SK-N-SH (cell line): ENCODE data around the gene CYB561D2. TPM values are rescaled to one million over a fixed set of nuclear protein-coding genes. Genes with fewer than 3 reads are reported as not detected.

Source experiments
- CTCF ChIA-PET: fragments of 300-600, 350-600 bp; formaldehyde crosslinking; extraction: SDS; loops from one replicate; lab custom pipeline; 2021; lab: Yijun Ruan, JAX
- POLR2A ChIA-PET: fragments of 350-600 bp; sonication (Branson Sonifier 250); formaldehyde crosslinking; extraction: SDS; loops from one replicate; lab custom pipeline; 2020; ENCODE audit warnings: antibody characterized with exemption, inconsistent platforms; lab: Yijun Ruan, JAX
- DNase-seq: peaks from one replicate; pipeline ENCODE4 v3.0.0; 2012
- H2AFZ ChIP-seq: fragments of 200-600 bp; sonication (generic); 2 replicates; pipeline ENCODE4 v1.8.1; 2016; ENCODE audit warnings: antibody characterized with exemption, mild to moderate bottlenecking, low read depth
- H3F3A ChIP-seq: fragments of 200-600 bp; sonication (generic); replicated peaks from 2 replicates; pipeline ENCODE3; 2016; ENCODE audit warnings: antibody characterized with exemption, mild to moderate bottlenecking; ENCODE audit not compliant: insufficient read depth
- H3K27ac ChIP-seq, 2 experiments: fragments of 200-500 bp in 1 of 2; fragments of 200-600 bp in 1 of 2; sonication (Bioruptor generic) in 1 of 2; sonication (generic), shearing (Covaris generic) in 1 of 2; 2 replicates each; pipeline versions ENCODE4 v1.5.1 to v1.6.1; 2014 to 2016; ENCODE audit warnings: low read depth in 2 of 2, inconsistent platforms in 1 of 2, low read length in 1 of 2, mild to moderate bottlenecking in 1 of 2, mixed read lengths in 1 of 2
- H3K27me3 ChIP-seq: fragments of 200-600 bp; sonication (generic), shearing (Covaris generic); 2 replicates; pipeline ENCODE4 v1.6.1; 2016; ENCODE audit warnings: mixed run types; ENCODE audit not compliant: insufficient read depth
- H3K36me3 ChIP-seq, 2 experiments: fragments of 200-500 bp in 1 of 2; fragments of 200-600 bp in 1 of 2; sonication (Bioruptor generic) in 1 of 2; sonication (generic) in 1 of 2; replicated peaks in 1 of 2; 2 replicates each; pipeline versions ENCODE3 to v1.5.1; 2014 to 2016; ENCODE audit warnings: low read length in 1 of 2, mild to moderate bottlenecking in 1 of 2; ENCODE audit not compliant: insufficient read depth in 2 of 2, control insufficient read depth in 1 of 2
- H3K4me1 ChIP-seq, 2 experiments: fragments of 200-500 bp in 1 of 2; fragments of 200-600 bp in 1 of 2; sonication (Bioruptor generic) in 1 of 2; sonication (generic), shearing (Covaris generic) in 1 of 2; 2 replicates each; pipeline versions ENCODE4 v1.5.1 to v1.6.1; 2014 to 2016; ENCODE audit warnings: low read depth in 1 of 2, low read length in 1 of 2, mixed run types in 1 of 2; ENCODE audit not compliant: insufficient read depth in 2 of 2, control insufficient read depth in 1 of 2
- H3K4me2 ChIP-seq: fragments of 200-600 bp; sonication (generic), shearing (Covaris generic); 2 replicates; pipeline ENCODE4 v1.6.1; 2017; ENCODE audit warnings: mixed run types
- H3K4me3 ChIP-seq, 2 experiments: fragments of 200-500 bp in 1 of 2; fragments of 200-600 bp in 1 of 2; sonication (Bioruptor generic) in 1 of 2; sonication (generic), shearing (Covaris generic) in 1 of 2; 2 replicates each; pipeline versions ENCODE4 v1.5.1 to v1.8.1; 2014 to 2016; ENCODE audit warnings: low read depth in 2 of 2, inconsistent platforms in 1 of 2, low read length in 1 of 2, mild to moderate bottlenecking in 1 of 2, mixed read lengths in 1 of 2, moderate library complexity in 1 of 2
- H3K79me2 ChIP-seq: fragments of 200-600 bp; sonication (generic); 2 replicates; pipeline ENCODE4 v1.8.1; 2017; ENCODE audit warnings: mild to moderate bottlenecking; ENCODE audit not compliant: insufficient read depth
- H3K9ac ChIP-seq: fragments of 200-600 bp; sonication (generic); 2 replicates; pipeline ENCODE4 v1.6.1; 2017; ENCODE audit warnings: mixed run types
- H3K9me2 ChIP-seq: fragments of 200-600 bp; sonication (generic); 2 replicates; pipeline ENCODE4 v1.6.1; 2017; ENCODE audit warnings: mixed run types
- H3K9me3 ChIP-seq: fragments of 200-600 bp; sonication (generic); 2 replicates; pipeline ENCODE4 v1.6.1; 2017; ENCODE audit warnings: mixed run types, mild to moderate bottlenecking, moderate library complexity
- H4K20me1 ChIP-seq: fragments of 200-600 bp; sonication (generic); 2 replicates; pipeline ENCODE4 v1.6.1; 2017; ENCODE audit warnings: mild to moderate bottlenecking, mixed run types; ENCODE audit not compliant: insufficient read depth
- MXI1 ChIP-seq: IDR thresholded peaks from 2 replicates; pipeline ENCODE4 v1.6.1; 2012; ENCODE audit warnings: mild to moderate bottlenecking, low read depth, low read length, improper control_type of control experiment
- YY1 ChIP-seq: IDR thresholded peaks from 2 replicates; pipeline ENCODE4 v1.4.0; 2012; ENCODE audit warnings: low read depth, mild to moderate bottlenecking
- WGBS: methylation state at CpG from one replicate; pipeline ENCODE4 v1.1.6; 2017; ENCODE audit warnings: low lambda C conversion rate; 5-methylcytosine and 5-hydroxymethylcytosine counted together
- polyA plus RNA-seq, 3 experiments: library from polyadenylated mRNA; depleted of rRNA; stranded (reverse); fragments of >200 nt; gene quantifications; 2 replicates each; pipeline ENCODE4 v1.2.3, GENCODE V29; 2012
- TF ChIP-seq, protein P1 (sequence below): IDR thresholded peaks from 2 replicates; pipeline ENCODE4 v1.4.0; 2012; ENCODE audit warnings: low read depth, borderline replicate concordance
- TF ChIP-seq, protein P2 (sequence below): IDR thresholded peaks from 2 replicates; pipeline ENCODE4; 2012
- TF ChIP-seq, protein P3 (sequence below): fragments of 200-600 bp; sonication (generic); IDR thresholded peaks from 2 replicates; pipeline ENCODE4 v1.6.1; 2017; ENCODE audit warnings: antibody characterized with exemption, mild to moderate bottlenecking, moderate library complexity

CYB561D2 gene
- polyA plus RNA-seq, 1 of the 3 experiments (the other 2 are of a cell fraction), result 40.7 TPM

DNA sequence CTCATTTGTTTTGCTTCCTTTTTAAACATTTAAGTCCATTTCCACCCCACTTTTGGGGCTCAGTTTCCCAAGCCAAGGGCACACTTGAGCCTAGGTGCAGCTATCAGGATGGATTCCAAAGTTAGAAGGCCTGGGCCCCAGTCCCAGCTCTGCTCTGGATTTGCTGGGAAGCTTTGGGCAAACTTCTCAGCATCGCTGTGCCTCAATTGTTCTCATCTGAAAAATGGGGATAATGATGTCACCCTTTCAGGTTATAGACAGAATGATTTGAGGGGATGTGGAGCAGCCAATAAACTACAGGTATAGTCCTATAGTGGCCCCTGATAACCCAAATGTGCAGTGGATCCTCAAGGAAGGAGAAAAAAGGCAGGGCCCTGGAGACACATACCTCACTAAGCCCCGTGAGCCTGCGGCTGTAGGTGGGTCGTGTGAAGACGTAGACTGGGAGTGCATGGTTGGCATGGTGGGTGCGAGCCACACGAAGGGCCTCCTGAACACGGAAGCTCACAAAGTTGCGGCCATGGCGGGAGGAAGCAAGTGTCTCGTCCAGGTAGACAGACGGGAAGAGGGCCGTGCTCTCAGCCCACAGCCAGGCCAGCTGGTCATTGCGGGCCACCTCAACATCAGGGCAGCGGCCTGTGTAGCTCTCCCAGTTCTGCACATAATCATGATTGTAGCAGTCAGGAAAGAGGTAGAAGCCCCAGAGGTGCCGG lies 31.3 kb upstream of the CYB561D2 start (continued):
- TF ChIP-seq, protein P1, sequence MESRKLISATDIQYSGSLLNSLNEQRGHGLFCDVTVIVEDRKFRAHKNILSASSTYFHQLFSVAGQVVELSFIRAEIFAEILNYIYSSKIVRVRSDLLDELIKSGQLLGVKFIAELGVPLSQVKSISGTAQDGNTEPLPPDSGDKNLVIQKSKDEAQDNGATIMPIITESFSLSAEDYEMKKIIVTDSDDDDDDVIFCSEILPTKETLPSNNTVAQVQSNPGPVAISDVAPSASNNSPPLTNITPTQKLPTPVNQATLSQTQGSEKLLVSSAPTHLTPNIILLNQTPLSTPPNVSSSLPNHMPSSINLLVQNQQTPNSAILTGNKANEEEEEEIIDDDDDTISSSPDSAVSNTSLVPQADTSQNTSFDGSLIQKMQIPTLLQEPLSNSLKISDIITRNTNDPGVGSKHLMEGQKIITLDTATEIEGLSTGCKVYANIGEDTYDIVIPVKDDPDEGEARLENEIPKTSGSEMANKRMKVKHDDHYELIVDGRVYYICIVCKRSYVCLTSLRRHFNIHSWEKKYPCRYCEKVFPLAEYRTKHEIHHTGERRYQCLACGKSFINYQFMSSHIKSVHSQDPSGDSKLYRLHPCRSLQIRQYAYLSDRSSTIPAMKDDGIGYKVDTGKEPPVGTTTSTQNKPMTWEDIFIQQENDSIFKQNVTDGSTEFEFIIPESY, result no peak
- TF ChIP-seq YY1, result no peak
- TF ChIP-seq, protein P2, sequence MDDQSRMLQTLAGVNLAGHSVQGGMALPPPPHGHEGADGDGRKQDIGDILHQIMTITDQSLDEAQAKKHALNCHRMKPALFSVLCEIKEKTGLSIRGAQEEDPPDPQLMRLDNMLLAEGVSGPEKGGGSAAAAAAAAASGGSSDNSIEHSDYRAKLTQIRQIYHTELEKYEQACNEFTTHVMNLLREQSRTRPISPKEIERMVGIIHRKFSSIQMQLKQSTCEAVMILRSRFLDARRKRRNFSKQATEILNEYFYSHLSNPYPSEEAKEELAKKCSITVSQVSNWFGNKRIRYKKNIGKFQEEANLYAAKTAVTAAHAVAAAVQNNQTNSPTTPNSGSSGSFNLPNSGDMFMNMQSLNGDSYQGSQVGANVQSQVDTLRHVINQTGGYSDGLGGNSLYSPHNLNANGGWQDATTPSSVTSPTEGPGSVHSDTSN, result no peak

DNA sequence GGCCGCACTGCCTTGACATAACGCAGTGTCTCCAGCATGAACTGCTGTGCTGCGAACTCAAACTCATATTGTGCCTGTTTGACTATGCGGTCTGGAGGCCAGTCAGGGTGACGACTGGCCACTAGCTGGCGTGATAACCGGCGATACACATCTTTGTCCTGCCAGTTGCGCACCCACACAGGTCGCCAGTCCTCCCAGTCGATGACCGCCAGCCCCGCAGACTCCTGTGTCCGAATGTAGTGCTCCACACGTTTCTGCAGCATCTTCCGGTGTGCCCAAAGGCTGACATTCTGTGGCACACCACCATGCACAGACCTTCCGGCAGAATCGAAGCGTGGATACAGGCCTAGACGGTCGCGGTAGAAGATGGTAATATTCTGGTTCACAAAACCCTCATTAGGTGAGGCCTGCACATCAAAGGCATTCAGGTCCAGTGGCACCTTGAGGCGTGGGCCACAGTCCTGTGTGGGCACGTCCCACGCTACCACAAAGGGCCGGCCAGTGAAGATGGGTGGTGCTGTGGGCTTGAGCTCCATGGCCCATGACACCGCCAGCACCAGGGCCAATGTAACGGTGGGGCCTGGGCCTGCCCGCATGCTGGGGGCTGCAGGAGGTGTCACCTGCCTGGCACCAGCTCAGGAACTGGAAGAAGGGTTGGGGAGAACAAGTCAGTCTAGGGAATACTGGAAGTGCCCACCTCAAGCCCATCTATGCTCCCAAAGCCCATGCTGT lies 30.6 kb upstream of the CYB561D2 start:
- WGBS, result 74% methylated on average over 22 of the region's 29 CpGs
- H3K27me3 ChIP-seq, result no peaks in the 10 kb centered on the region
- no peaks in the 10 kb centered on the region for H4K20me1 ChIP-seq
- peak overlapping the region; percentile 92 to 94 for H3K27ac ChIP-seq
- peaks cover 12% of the 10 kb centered on the region for H3F3A ChIP-seq
- H2AFZ ChIP-seq, result no peak overlapping the region
- H3K4me2 ChIP-seq, result peak overlapping the region; percentile 80
- peaks cover 39% of the 10 kb centered on the region for H3K79me2 ChIP-seq
- no peak for DNase-seq
- H3K9me3 ChIP-seq, result no peaks in the 10 kb centered on the region
- H3K9ac ChIP-seq, result peak overlapping the region; percentile 93
- no peaks in the 10 kb centered on the region for H3K9me2 ChIP-seq
- CTCF ChIA-PET, result interaction anchor here (0.7 to 6.0 kb wide), 8 partner anchors 8 to 223 kb away, joined by 3 to 60 read pairs (median 6); partner anchors contain the start of genes HYAL1, HYAL3, IFRD2 and NAA80
- peak overlapping the region; percentile 92 to 94 for H3K4me3 ChIP-seq
- peaks cover 0 to 40% of the 10 kb centered on the region in 2 experiments; a peak in 2 of 4 replicates for H3K4me1 ChIP-seq
- TF ChIP-seq MXI1, result no peak
- TF ChIP-seq, protein P3, sequence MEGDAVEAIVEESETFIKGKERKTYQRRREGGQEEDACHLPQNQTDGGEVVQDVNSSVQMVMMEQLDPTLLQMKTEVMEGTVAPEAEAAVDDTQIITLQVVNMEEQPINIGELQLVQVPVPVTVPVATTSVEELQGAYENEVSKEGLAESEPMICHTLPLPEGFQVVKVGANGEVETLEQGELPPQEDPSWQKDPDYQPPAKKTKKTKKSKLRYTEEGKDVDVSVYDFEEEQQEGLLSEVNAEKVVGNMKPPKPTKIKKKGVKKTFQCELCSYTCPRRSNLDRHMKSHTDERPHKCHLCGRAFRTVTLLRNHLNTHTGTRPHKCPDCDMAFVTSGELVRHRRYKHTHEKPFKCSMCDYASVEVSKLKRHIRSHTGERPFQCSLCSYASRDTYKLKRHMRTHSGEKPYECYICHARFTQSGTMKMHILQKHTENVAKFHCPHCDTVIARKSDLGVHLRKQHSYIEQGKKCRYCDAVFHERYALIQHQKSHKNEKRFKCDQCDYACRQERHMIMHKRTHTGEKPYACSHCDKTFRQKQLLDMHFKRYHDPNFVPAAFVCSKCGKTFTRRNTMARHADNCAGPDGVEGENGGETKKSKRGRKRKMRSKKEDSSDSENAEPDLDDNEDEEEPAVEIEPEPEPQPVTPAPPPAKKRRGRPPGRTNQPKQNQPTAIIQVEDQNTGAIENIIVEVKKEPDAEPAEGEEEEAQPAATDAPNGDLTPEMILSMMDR, result peak; percentile 16; the same call in 1 of the 2 replicates
- peaks cover 15 to 37% of the 10 kb centered on the region in 2 experiments for H3K36me3 ChIP-seq
- POLR2A ChIA-PET, result interaction anchor here (0.6 to 1.8 kb wide), 2 partner anchors 14 to 17 kb away, joined by 3 to 5 read pairs; no protein-coding TSS in a partner anchor
